Muscle of back (tissue), 11 donors: ENCODE measurements around the gene ZNG1B. TPM values are rescaled to one million over a fixed set of nuclear protein-coding genes. Genes with fewer than 3 reads are reported as not detected.
"Not testable (repeated sequence)": the region's sequence is repeated elsewhere in the genome, so short reads cannot be mapped to it uniquely, and the experiment has no call there.

ENCODE experiments used
- DNase-seq, 3 donors: peaks; one replicate each; pipeline versions ENCODE4 v3.0.0 to v3.0.0-alpha.2; 2013
- polyA plus RNA-seq, 10 donors: library from polyadenylated mRNA; unstranded; fragments of 120-200 nt; gene quantifications; one replicate each; pipeline ENCODE4 v1.2.1, GENCODE V29; 2013; ENCODE audit not compliant: insufficient read length in 10 of 10

Gene ZNG1B
- polyA plus RNA-seq, 10 donors, result 28.7 to 49.1 (median 43.6) TPM

DNA sequence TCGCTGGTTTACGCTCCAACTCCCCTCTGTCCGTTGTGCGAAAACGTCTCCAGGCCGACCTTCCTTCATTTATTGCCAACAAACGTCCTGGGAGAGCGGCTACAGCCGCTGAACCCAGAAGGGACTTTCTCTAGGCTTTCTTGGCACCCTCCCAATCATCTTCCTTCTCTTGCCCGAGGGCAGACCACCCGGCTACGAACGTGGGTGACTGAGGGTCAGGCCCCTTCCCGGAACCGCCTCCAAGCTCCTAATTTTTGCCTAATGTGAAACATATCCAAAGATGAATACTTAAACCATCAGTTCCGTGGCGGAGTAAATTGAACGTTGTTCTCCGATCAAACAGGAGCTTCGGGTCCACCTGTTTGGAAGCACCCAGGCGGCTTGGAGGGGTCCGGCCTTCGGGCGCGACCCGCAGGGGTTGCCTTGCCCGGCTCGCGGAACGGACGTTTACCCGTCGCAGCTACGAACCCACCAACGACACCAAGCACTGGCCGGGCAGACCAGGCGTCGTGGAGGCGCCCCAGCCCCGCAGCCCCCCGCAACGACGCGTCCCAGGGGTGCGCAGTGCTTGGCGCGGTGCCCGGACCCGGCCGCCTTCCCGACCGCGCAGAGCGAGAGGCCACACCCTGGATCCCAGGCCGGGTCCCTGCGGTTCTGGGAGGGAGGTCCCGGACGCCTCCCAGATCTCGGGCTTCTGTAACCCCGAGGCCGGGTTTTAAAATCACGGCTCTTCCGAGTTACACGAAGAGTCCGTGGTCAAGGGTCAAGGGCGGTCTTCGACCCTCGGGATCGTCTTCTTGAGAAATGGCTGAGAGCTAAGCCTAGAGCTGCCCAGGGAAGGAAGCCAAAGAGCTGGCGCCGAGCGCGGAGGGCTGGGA, 65.0 kb downstream of the ZNG1B start:
- DNase-seq, result peak in 1 of 3 donors; percentile 60

DNA sequence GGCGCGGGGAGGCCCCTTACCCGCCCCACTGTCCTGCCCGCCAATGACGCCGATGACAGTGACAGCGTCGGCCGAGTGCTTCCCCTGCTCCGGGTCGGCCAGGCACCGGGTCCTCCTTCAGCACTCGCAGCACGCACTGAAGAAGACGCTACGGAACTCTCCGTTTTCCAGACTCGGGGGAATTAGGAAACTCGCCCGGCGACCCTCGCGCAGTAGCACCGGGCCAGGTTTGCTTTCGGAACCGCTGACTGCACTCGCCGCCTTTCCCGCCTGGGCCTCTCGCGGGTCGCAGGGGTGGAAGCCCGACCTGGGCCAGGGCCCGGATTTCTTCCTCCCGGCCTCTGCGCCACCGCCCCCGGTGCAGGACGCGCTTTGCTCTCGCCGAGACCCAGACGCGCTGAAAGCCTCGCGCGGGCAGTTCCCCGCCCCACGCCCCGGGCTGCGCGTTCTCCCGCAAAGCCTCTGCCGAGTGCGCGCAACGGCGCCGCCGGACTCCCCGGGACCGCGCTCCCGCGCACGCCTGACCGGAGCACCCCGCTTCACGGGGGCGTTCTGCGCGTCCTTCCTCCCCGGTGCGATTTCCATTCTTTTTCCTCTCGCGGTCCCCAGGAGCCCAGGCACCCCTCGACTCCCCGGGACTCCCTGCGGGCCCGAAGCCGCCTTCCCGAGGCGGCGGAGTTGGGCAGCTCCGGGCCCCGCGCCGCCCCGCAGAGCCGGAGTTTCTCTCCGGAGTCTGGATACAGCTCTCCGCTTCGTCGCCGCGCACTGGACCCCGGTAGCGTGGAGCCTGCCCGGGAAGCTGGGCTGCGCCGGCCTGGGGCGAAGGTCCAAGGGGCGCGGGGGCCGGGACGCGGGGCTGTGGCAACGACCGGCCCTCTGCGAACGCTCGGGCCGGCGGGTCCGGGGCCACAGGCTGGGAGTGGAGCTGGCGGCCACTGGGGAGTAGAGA, 65.9 kb downstream of the ZNG1B start:
- peak in 2 of 3 donors; percentile 37 to 77 for DNase-seq

DNA sequence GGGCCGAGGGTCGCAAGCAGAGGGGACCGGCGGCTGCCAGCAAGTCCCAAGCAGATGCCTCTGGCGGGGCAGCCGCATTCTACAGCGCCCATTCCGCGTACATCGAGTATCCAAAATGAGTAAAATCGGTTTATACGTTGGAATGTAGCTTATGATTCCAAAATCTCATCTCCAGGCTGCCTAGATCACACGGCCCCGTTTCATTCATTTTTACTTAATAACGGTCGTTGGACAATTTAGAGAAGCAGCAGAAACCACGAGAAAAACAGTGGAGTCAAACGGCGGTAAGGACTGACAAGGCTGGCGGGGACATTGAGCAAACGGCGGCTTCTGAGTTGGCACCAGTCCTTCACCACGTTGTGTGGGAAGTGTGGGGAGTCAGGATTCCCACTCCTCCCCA, 66.6 kb downstream of the ZNG1B start:
- DNase-seq, result peak in 2 of 3 donors; percentile 17 to 60

DNA sequence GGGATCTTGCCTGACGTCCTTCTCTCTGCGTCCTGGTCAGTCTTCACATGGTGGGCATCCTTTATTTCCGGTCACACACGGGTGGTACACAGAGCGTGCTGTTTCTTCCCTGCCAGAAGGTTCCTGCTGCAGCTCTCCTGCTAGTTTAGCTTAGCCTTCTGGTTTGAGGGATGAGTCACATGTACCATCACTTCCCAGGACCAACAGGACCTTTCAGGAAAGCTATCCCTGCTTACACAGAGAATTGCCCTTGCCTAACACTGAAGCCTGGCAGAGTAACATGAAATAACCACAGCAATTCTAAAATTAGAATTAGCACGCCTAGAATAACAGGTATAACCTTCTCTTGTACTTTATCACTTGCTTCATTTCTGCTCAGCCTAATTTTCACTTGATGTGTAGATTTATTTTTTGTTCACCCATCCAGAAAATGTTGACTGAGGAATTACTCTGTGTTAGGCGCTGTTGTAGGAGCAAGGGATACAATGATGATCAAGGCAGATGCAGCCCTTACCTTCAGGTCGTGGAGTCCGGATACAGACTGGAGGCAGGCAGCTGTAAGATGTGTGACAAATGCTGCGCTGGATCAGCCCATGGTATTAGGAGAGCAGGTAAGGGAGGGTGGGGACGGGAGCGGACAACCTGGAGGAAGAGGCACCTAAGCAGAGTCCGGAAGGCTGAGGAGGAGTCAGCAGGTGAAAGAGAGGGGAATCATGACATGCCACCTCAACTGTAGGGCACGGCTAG, 70.1 kb downstream of the ZNG1B start:
- DNase-seq, result not testable (repeated sequence)

DNA sequence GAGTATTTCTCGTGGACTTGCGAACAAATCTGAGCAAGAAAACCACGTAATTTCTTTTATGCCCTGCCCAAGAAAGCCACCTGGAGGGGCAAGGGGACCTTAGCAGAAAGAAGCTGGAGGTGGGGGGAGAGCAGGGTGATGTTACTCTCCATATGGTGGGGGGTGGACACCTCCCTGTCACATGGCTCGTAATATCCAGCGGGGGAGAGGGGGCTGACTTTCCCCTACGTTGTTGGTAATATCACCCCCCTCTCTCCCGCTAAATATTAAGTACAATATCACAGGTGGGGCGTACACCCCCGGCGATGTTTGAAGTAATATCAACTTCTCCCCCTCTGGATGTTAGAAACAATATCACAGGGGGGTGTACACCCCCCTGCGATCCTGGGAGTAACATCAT, 70.7 kb downstream of the ZNG1B start:
- not testable (repeated sequence) for DNase-seq

DNA sequence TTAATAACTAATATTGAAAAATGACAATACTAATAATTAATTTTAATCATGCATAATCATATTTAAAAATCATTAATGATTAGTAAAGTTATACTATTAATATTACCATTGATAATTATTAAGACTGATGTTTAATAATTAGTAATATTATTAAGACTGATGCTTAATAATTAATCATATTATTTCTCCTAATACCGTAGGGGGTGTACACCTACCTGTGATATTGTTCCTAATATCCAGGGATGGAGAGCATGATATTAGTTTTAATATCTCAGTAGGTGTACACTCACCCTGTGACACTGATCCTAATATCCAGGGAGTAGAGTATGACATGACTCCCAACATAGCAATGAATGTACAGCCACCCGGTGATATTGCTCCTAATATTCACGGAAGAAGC, 73.4 kb downstream of the ZNG1B start:
- not testable (repeated sequence) for DNase-seq

DNA sequence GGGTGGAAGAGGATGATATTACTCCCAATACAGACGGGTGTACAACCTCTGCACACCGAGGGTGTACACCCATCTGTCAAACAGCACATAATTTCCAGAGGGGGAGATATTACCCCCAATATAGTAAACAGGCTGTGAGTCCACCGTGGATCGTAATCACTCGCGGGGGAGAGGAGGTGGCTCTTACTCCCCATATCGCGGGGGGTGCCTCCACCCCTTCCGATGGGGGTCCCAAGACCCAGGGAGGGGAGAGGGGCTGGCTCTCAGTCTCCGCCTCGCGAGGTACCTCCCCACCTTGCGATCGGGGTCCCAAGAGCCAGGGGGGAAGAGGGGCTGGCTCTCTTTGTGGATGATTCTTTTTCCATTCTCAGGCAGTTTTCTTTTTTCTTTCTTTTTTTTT, 74.4 kb downstream of the ZNG1B start:
- DNase-seq, result not testable (repeated sequence)

DNA sequence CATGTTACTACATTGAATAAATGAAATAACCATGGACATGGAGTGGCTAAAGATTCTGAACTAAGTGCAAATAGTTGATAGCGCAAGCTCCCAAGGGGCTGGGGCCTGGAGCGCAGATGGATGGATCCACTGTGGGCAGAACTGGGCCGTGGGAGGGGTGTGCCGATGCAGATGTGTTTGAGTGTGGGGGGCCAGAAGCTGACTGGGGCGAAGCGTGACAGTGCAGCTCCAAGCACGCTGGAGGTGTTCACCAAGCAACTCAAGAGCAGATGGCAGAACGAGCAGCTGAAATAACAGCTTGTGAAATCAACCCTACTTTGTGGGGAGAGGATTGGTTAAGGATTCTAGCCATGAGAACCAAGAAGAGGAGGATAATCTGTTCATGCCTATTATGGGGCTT, 78.0 kb downstream of the ZNG1B start:
- DNase-seq, result not testable (repeated sequence)

DNA sequence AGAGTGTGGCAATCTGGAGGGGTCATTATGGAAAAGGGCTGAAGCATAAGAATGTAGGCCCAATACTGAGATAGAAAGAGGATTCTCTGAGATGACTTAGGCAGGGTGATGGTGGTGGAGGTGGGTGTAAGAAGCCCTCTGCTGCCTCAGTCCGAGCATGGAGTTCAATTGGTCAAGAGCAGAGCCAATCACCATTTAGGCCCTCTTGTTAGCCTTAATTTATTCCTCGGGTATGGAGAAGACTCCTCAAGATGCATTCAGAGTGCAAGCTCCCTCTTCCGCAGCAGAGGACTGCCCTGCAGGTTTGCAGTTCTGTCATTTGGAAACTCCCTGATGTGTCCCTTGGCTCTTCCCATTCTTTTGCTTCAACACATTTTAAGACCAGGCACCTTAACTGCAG, 78.5 kb downstream of the ZNG1B start:
- not testable (repeated sequence) for DNase-seq

DNA sequence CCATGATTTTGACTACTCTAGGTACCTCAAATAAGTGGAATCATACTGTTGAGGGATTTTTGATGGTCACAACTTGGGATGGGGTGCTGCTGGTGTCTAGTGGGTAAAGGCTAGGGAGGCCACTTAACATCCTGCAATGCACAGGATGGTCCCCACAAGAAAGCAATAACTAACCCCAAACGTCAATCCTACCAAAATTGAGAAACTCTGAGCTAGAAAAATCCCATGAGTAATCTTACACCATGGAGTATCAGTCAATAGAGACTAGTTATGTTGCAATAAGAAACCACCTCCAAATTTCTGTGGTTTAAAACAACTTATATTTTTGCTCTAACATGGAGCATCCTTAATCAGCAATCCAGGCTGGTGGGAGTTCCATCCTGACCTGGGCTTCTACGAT, 79.5 kb downstream of the ZNG1B start:
- not testable (repeated sequence) for DNase-seq

DNA sequence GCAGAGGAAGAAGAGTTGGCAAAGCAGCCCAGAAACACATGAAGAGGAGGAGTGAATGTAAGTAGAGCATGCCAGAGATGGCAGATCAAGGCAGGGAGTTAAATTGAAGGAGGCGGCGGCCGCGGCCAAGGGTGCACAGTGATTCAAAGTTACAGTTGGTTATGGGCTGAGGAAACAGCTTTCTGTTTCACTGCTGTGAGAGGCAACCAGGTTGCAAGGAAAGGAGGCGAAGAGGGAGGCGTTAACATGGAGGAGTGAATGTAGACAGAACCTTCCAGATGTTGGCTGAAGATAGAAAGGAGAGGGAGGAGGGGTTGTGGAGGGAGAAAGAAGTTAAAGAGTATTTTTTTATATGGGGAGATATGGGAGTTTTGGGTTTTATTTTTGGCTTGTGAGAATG, 83.3 kb downstream of the ZNG1B start:
- not testable (repeated sequence) for DNase-seq

DNA sequence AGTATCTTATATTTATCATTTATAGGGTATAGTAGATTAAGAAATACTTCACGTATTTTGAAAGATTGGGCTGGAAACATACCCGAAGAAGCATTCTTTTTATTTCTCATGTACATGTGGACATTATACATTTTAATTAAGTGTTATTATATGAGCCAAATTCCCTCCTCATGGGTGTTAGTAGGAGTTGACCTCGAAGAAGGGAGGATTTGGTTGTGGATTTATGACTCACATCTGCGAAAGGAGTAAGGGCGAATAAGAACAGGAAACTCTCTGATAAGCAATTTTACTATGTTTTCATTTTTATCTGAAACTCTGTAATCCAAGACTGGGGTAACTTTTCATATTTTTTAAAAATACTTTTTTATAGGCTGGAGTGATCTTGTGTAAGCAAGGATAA, 84.0 kb downstream of the ZNG1B start:
- not testable (repeated sequence) for DNase-seq

DNA sequence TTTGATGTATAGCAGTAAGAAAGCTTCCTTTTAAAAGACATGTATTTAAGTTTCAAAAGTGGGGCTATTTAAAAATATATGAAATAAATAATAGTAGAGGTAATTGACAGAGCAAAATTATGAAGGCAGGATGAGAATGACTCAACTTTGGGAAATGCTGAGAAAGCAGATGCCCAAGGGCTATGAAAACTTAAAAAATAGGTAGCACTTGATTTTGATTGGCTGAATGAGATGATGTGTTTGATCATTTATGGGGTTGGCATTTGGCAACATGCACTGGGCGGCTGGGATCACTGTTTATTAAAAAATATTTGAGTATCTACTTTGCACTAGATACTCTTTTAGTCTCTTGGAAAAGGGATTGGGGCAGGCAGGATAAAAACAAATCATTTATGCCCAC, 87.5 kb downstream of the ZNG1B start:
- DNase-seq, result not testable (repeated sequence)

DNA sequence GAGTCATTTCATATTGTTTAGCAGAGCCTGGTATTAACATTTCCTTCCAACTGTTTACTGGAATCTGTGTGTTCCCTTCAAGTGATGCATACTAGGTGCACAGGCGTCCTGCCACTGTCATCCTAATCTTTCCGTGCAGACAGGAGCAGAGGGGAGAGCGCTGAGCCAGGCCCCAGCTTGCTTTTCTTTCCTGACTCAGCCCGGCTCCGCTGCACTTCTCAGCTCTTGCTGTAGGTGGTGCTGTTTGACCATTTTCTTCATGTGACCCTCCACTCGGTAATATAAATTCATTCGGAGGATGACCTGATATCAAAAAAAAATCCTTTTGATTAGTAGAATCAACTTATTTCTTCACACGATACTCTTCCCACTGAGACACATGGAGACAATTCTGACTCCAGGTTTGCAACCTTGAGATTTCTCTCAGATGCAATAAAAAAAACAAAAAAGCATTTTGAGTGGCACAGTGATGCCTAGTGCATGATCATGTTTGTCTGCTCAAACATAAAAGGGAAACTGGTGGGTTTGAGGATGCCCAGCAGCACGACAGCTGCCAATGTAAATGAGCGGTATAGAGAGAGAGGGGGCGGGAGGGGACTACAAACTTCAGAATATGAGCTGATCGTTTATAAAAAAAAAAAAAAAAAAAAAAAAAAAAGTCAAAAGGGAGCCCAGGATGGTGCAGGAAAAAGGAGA, 90.0 kb downstream of the ZNG1B start:
- not testable (repeated sequence) for DNase-seq

DNA sequence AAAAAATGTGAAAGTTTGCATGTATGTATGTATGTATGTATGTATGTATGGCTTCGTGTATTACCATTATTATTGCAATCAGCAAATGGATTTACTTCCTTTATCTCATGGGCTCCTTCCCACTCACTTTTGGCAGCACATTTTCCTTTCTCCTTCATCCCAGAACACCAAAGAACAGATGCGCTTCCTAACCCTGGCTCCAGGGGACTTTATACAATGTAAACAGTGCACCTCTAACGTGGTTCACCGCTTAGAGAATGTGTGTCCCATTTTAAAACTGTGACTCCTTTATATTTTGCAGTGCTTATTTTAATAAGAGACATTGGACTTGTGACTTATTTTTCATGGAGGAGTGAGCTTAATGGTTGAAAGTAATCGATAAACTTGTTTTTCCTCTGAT, 90.6 kb downstream of the ZNG1B start:
- DNase-seq, result not testable (repeated sequence)

DNA sequence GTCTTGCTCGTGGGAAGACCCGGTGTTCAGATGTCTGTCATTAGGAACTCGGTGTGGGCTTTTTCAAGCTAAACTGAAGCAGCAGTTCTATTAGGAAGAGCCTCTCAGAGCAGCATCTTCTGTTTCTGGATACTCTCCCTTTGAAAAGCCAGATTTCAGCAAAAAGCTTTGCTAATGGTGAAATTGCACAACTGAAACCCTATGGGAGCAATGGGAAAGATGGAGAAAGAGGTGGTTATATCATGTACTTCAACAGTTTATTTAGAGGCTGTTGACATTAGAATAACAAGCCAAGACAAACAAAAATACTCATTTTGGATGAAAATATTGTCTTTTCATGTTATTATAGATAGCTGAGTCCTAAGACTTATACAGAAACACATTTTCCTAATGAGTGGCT, 91.4 kb downstream of the ZNG1B start:
- not testable (repeated sequence) for DNase-seq

DNA sequence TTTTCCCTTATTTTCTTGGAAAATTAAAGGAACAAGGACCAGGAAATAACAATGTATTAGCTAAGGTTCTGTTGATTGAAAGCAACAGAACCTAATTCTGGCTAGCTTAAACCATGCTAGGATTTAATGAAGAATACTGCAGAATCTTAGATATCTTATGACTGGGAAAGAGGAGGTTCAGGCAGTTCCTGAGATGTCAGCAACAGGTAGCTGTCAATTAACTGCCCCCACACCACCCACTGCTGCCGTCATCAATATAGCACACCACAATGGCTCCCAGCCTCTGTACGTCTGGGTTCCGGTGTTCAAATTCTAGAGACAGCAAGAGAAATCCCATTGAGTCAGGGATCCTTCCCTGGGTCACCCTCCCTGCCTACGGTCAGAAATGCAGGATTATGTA, 95.5 kb downstream of the ZNG1B start:
- DNase-seq, result not testable (repeated sequence)

DNA sequence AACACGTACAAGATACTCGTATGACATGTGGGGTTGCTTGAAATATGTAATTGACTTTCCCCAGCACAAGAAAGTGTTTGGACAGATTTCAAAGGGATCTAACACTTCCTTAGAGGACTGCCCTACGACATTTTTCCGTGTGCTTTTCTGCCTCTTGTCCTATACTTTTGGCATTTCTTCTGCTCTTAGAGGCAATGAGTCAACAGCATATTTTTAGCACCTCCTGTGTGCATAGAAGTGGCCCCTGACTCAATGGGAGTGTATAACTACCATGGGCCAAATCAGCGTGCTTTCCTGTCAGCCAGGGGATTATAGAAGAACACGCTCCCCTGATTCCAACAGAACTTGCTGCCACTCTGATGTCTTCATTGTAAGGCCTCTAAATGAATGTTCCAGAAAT, 99.1 kb downstream of the ZNG1B start:
- DNase-seq, result not testable (repeated sequence)

DNA sequence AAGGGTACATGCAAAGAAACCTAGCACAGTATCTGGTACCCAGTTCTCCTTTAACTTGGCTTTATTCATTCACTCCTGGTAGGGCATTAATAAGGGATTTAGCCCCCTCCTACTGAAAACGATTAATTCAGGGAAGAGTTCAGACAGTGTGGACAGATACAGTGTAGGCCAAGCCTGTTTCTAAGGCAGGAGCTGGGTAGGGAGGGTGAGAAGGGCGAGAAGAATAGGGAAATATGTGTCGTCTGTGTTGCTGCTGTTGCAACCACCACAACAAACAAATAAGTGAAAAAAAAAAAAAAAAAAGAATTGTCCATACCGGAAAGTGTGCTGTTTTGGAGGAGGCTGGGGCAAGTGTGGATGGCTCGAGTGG, 103.3 kb downstream of the ZNG1B start:
- DNase-seq, result not testable (repeated sequence)

DNA sequence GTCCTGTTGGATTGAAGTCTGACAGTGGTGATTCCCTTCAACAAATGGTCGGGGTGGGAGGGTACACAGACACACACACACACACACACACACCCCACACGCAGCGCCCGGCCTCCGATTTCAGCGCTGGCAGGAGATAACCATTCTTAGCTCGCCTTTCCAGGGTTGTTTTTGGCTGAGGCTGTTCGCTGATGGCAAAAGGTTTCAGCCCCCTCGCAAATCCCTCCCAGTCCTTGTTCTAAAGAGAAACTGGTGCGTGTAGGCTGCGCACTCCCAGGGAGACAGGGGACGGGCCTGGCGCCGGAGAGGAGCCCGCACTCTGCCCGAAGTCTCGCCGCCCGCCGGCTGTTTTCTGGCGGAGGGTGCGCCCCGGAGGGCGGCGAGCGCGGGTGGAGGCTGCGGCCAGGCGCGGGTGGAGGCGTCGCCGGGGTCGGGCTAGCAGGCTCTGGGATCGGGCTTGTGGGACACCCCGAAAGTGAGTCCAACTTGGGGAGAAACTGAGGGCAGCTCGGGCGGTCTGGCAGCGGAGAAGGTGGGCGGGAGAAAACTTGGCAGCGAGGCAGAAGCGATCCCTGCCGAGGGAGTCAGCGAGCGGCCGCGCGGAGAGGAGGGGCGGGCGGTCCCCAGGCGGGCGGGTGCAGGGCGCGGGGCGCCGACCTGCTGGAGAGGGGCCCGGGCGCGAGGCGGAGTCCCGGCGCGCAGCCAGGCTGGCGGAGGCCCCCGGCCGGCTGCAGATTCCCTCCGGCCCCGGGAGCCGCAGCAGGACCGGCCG, 103.9 kb downstream of the ZNG1B start:
- DNase-seq, result peak in 2 of 3 donors; percentile 53 to 81
